GM23338 (cell line): ENCODE data around the gene EPHB1. TPM values are rescaled to one million over a fixed set of nuclear protein-coding genes. Genes with fewer than 3 reads are reported as not detected.

Experiments
- ATAC-seq: fragments of 200-7000 bp; cut with Tn5 transposase; 3 replicates; pipeline ENCODE4 v1.9.1; 2020
- DNase-seq: peaks from one replicate; pipeline ENCODE4 v3.0.0-alpha.2; 2015; ENCODE audit warnings: low spot score
- H2AFZ ChIP-seq: fragments of 200-600 bp; sonication (generic); 2 replicates; pipeline ENCODE4 v1.8.0; 2016; ENCODE audit warnings: antibody characterized with exemption, mild to moderate bottlenecking, moderate library complexity
- H3F3A ChIP-seq: fragments of 200-600 bp; sonication (generic); replicated peaks from 2 replicates; pipeline ENCODE4 v1.8.0; 2017; ENCODE audit warnings: antibody characterized with exemption, mixed run types, low read depth
- H3K27ac ChIP-seq: fragments of 200-600 bp; sonication (generic); 2 replicates; pipeline ENCODE4 v1.6.1; 2016; ENCODE audit warnings: low read depth
- H3K27me3 ChIP-seq: fragments of 200-600 bp; sonication (generic); 2 replicates; pipeline ENCODE4 v1.8.0; 2016; ENCODE audit warnings: mild to moderate bottlenecking, mixed run types, moderate library complexity; ENCODE audit not compliant: insufficient read depth
- H3K36me3 ChIP-seq: fragments of 200-600 bp; sonication (generic); 2 replicates; pipeline ENCODE4 v1.8.0; 2016; ENCODE audit warnings: mild to moderate bottlenecking; ENCODE audit not compliant: insufficient read depth
- H3K4me1 ChIP-seq: fragments of 200-600 bp; sonication (generic); 2 replicates; pipeline ENCODE4 v1.8.0; 2016; ENCODE audit warnings: mild to moderate bottlenecking, moderate library complexity; ENCODE audit not compliant: insufficient read depth
- H3K4me2 ChIP-seq: fragments of 200-600 bp; sonication (generic); 2 replicates; pipeline ENCODE4 v1.7.1; 2017; ENCODE audit warnings: mixed run types
- H3K4me3 ChIP-seq: fragments of 200-600 bp; sonication (generic); 2 replicates; pipeline ENCODE4 v1.6.1; 2016; ENCODE audit warnings: mixed run types
- H3K79me2 ChIP-seq: fragments of 200-600 bp; sonication (generic); replicated peaks from 2 replicates; pipeline ENCODE4 v1.8.0; 2017; ENCODE audit warnings: mild to moderate bottlenecking; ENCODE audit not compliant: insufficient read depth
- H3K9me2 ChIP-seq: fragments of 200-600 bp; sonication (generic); 2 replicates; pipeline ENCODE4 v1.8.0; 2017; ENCODE audit not compliant: insufficient read depth
- H4K20me1 ChIP-seq: fragments of 200-600 bp; sonication (generic); replicated peaks from 2 replicates; pipeline ENCODE4 v1.8.0; 2017; ENCODE audit warnings: mild to moderate bottlenecking; ENCODE audit not compliant: insufficient read depth
- H3K27ac Mint-ChIP-seq: 2 replicates; pipeline ENCODE4 v1.8.0; 2020; ENCODE audit warnings: inconsistent platforms, mild to moderate bottlenecking, moderate library complexity, mixed read lengths
- H3K27me3 Mint-ChIP-seq: 3 replicates; pipeline ENCODE4 v1.8.0; 2022; ENCODE audit warnings: low read depth, mild to moderate bottlenecking, moderate library complexity, mixed read lengths, inconsistent platforms; ENCODE audit not compliant: insufficient read depth, poor library complexity
- H3K36me3 Mint-ChIP-seq: 3 replicates; pipeline ENCODE4 v1.8.0; 2021; ENCODE audit warnings: low read depth, mild to moderate bottlenecking, inconsistent platforms, moderate library complexity, mixed read lengths
- H3K4me1 Mint-ChIP-seq: 3 replicates; pipeline ENCODE4 v1.8.0; 2020; ENCODE audit warnings: mild to moderate bottlenecking, inconsistent platforms, mixed read lengths
- H3K4me3 Mint-ChIP-seq: 3 replicates; pipeline ENCODE4 v1.8.0; 2021; ENCODE audit warnings: moderate library complexity, mild to moderate bottlenecking, inconsistent platforms, mixed read lengths
- H3K9me3 Mint-ChIP-seq: 3 replicates; pipeline ENCODE4 v1.8.0; 2020; ENCODE audit warnings: moderate library complexity, mild to moderate bottlenecking, inconsistent platforms, mixed read lengths
- CREB1 ChIP-seq: fragments of 250-450 bp; sonication (Bioruptor Pico); IDR thresholded peaks from 2 replicates; pipeline ENCODE4 v1.5.0; 2020; ENCODE audit warnings: low read depth, mild to moderate bottlenecking, moderate library complexity
- EZH2 ChIP-seq: fragments of 200-600 bp; sonication (generic); IDR thresholded peaks from one replicate; pipeline ENCODE4 v1.8.0; 2017; ENCODE audit warnings: antibody characterized with exemption, mild to moderate bottlenecking, low read depth; ENCODE audit not compliant: unreplicated experiment
- REST ChIP-seq: IDR thresholded peaks from one replicate; pipeline ENCODE4 v1.6.1; 2018; ENCODE audit warnings: antibody characterized with exemption; ENCODE audit not compliant: unreplicated experiment
- STAT1 ChIP-seq: IDR thresholded peaks from one replicate; pipeline ENCODE4 v1.6.1; 2016; ENCODE audit warnings: antibody characterized with exemption; ENCODE audit not compliant: unreplicated experiment
- ZNF114 ChIP-seq: fragments of 250-450 bp; sonication (Bioruptor Pico); IDR thresholded peaks from 2 replicates; pipeline ENCODE4 v1.5.0; 2020; ENCODE audit warnings: mild to moderate bottlenecking, moderate library complexity
- ZNF331 ChIP-seq: fragments of 250-450 bp; sonication (Bioruptor Pico); IDR thresholded peaks from 2 replicates; pipeline ENCODE4 v1.5.0; 2020; ENCODE audit warnings: low read depth, mild to moderate bottlenecking, moderate library complexity
- polyA plus RNA-seq: library from polyadenylated mRNA; unstranded; fragments of >200 nt; fragmentation: Nextera tagmentation; extraction: Ambion mirVana; gene quantifications from 2 replicates; pipeline ENCODE4 v1.2.1, GENCODE V29; 2016
- total RNA-seq: library from RNA; depleted of rRNA; stranded (reverse); fragments of >200 nt; shearing (Covaris generic); gene quantifications from 2 replicates; pipeline ENCODE4 v1.2.3, GENCODE V29; 2014
- TF ChIP-seq, protein P1 (sequence below), 2 experiments: fragments of 200-600 bp in 1 of 2; sonication (generic) in 1 of 2; conservative IDR thresholded peaks; 2 replicates each; pipeline versions ENCODE4 v1.5.1 to v1.6.1; 2016 to 2017; ENCODE audit warnings: antibody characterized with exemption in 2 of 2, low read depth in 2 of 2, mild to moderate bottlenecking in 2 of 2, moderate library complexity in 1 of 2
- TF ChIP-seq, protein P2 (sequence below): fragments of 250-450 bp; sonication (Bioruptor Pico); IDR thresholded peaks from 2 replicates; pipeline ENCODE4 v1.5.0; 2020; ENCODE audit warnings: mild to moderate bottlenecking, moderate library complexity

The EPHB1 gene
- total and polyA plus RNA-seq, 2 experiments from 2014 or later, result 2.7 to 5.2 TPM

GRCh38 chr3:135197856-135198255 is 402.8 kb downstream of the EPHB1 start:
- H3K36me3 ChIP-seq, result no peaks in the 10 kb centered on the region
- Mint-ChIP-seq H3K4me3 (no peak overlapping the region), H3K36me3 (peaks cover 4% of the 10 kb centered on the region; the same call in 2 of the 3 replicates), H3K4me1 (no peaks in the 10 kb centered on the region), H3K27me3 (peaks cover 5% of the 10 kb centered on the region), H3K9me3 (no peaks in the 10 kb centered on the region; the same call in 2 of the 3 replicates), H3K27ac (no peak overlapping the region)
- peaks cover 3% of the 10 kb centered on the region; the same call in 1 of the 2 replicates for H3K9me2 ChIP-seq
- TF ChIP-seq REST, result no peak
- no peak for TF ChIP-seq STAT1
- no peak for TF ChIP-seq CREB1 (CRISPR knock-in tag)
- no peak overlapping the region for H2AFZ ChIP-seq
- no peaks in the 10 kb centered on the region for H3K4me1 ChIP-seq
- H3K27ac ChIP-seq, result no peak overlapping the region
- no peaks in the 10 kb centered on the region for H3K79me2 ChIP-seq
- no peaks in the 10 kb centered on the region for H4K20me1 ChIP-seq
- H3K27me3 ChIP-seq, result no peaks in the 10 kb centered on the region
- H3K4me2 ChIP-seq, result no peak overlapping the region
- no peaks in the 10 kb centered on the region for H3F3A ChIP-seq
- ATAC-seq (no peak), DNase-seq (no peak)
- no peak overlapping the region for H3K4me3 ChIP-seq

DNA sequence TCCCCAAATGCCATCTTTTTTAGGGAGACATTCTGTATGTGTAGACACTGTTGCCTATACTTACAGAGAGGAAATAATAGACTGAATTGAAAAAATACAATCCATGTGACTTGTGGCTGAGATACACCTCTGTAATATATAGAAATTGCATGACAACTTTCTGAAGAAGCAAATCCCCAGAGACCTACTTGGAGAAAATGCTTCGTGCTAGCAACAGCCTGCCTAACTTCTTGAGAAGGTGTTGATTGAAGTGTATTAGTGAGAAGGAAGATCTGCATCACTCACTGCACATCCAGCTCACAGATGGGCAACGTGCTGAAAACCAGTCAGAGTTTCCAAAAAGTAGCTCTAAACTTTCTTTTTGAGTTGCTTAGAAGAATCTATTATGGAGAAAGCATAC is 404.1 kb downstream of the EPHB1 start:
- Mint-ChIP-seq H3K9me3 (no peaks in the 10 kb centered on the region; the same call in 2 of the 3 replicates), H3K36me3 (peaks cover 4% of the 10 kb centered on the region; the same call in 1 of the 3 replicates), H3K27me3 (peaks cover 2% of the 10 kb centered on the region), H3K4me1 (no peaks in the 10 kb centered on the region), H3K27ac (no peak overlapping the region), H3K4me3 (no peak overlapping the region)
- DNase-seq (no peak), ATAC-seq (no peak)
- Histone ChIP-seq H3K79me2 (no peaks in the 10 kb centered on the region), H2AFZ (no peak overlapping the region), H3K4me2 (no peak overlapping the region), H3K27ac (no peak overlapping the region), H4K20me1 (no peaks in the 10 kb centered on the region), H3K9me2 (peaks cover 3% of the 10 kb centered on the region; the same call in 1 of the 2 replicates), H3K36me3 (no peaks in the 10 kb centered on the region), H3K4me1 (no peaks in the 10 kb centered on the region), H3K4me3 (no peak overlapping the region), H3F3A (no peaks in the 10 kb centered on the region), H3K27me3 (no peaks in the 10 kb centered on the region)
- TF ChIP-seq, protein P1, sequence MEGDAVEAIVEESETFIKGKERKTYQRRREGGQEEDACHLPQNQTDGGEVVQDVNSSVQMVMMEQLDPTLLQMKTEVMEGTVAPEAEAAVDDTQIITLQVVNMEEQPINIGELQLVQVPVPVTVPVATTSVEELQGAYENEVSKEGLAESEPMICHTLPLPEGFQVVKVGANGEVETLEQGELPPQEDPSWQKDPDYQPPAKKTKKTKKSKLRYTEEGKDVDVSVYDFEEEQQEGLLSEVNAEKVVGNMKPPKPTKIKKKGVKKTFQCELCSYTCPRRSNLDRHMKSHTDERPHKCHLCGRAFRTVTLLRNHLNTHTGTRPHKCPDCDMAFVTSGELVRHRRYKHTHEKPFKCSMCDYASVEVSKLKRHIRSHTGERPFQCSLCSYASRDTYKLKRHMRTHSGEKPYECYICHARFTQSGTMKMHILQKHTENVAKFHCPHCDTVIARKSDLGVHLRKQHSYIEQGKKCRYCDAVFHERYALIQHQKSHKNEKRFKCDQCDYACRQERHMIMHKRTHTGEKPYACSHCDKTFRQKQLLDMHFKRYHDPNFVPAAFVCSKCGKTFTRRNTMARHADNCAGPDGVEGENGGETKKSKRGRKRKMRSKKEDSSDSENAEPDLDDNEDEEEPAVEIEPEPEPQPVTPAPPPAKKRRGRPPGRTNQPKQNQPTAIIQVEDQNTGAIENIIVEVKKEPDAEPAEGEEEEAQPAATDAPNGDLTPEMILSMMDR (conservative IDR thresholded peaks at IDR 0.05; ENCODE audit: low read depth in 2 of 2), result no peak
- TF ChIP-seq, protein P2, sequence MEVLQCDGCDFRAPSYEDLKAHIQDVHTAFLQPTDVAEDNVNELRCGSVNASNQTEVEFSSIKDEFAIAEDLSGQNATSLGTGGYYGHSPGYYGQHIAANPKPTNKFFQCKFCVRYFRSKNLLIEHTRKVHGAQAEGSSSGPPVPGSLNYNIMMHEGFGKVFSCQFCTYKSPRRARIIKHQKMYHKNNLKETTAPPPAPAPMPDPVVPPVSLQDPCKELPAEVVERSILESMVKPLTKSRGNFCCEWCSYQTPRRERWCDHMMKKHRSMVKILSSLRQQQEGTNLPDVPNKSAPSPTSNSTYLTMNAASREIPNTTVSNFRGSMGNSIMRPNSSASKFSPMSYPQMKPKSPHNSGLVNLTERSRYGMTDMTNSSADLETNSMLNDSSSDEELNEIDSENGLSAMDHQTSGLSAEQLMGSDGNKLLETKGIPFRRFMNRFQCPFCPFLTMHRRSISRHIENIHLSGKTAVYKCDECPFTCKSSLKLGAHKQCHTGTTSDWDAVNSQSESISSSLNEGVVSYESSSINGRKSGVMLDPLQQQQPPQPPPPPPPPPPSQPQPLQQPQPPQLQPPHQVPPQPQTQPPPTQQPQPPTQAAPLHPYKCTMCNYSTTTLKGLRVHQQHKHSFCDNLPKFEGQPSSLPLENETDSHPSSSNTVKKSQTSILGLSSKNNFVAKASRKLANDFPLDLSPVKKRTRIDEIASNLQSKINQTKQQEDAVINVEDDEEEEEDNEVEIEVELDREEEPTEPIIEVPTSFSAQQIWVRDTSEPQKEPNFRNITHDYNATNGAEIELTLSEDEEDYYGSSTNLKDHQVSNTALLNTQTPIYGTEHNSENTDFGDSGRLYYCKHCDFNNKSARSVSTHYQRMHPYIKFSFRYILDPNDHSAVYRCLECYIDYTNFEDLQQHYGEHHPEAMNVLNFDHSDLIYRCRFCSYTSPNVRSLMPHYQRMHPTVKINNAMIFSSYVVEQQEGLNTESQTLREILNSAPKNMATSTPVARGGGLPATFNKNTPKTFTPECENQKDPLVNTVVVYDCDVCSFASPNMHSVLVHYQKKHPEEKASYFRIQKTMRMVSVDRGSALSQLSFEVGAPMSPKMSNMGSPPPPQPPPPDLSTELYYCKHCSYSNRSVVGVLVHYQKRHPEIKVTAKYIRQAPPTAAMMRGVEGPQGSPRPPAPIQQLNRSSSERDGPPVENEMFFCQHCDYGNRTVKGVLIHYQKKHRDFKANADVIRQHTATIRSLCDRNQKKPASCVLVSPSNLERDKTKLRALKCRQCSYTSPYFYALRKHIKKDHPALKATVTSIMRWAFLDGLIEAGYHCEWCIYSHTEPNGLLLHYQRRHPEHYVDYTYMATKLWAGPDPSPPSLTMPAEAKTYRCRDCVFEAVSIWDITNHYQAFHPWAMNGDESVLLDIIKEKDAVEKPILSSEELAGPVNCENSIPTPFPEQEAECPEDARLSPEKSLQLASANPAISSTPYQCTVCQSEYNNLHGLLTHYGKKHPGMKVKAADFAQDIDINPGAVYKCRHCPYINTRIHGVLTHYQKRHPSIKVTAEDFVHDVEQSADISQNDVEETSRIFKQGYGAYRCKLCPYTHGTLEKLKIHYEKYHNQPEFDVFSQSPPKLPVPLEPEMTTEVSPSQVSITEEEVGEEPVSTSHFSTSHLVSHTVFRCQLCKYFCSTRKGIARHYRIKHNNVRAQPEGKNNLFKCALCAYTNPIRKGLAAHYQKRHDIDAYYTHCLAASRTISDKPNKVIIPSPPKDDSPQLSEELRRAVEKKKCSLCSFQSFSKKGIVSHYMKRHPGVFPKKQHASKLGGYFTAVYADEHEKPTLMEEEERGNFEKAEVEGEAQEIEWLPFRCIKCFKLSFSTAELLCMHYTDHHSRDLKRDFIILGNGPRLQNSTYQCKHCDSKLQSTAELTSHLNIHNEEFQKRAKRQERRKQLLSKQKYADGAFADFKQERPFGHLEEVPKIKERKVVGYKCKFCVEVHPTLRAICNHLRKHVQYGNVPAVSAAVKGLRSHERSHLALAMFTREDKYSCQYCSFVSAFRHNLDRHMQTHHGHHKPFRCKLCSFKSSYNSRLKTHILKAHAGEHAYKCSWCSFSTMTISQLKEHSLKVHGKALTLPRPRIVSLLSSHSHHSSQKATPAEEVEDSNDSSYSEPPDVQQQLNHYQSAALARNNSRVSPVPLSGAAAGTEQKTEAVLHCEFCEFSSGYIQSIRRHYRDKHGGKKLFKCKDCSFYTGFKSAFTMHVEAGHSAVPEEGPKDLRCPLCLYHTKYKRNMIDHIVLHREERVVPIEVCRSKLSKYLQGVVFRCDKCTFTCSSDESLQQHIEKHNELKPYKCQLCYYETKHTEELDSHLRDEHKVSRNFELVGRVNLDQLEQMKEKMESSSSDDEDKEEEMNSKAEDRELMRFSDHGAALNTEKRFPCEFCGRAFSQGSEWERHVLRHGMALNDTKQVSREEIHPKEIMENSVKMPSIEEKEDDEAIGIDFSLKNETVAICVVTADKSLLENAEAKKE, result no peak
- no peak for TF ChIP-seq EZH2
- no peak for TF ChIP-seq ZNF331 (CRISPR knock-in tag)
- no peak for TF ChIP-seq ZNF114 (CRISPR knock-in tag)
